SIG-M5 treated with dmso at 0.1 percent for 504 hours (cell line): ENCODE results near the gene PPP2R2D.
"Not testable (repeated sequence)": the region's sequence is repeated elsewhere in the genome, so short reads cannot be mapped to it uniquely, and the experiment has no call there.

Source experiments
- DNase-seq: peaks from one replicate; lab custom pipeline; 2025; ENCODE audit not compliant: unreplicated experiment; lab: John Stamatoyannopoulos, UW

The PPP2R2D gene

DNA sequence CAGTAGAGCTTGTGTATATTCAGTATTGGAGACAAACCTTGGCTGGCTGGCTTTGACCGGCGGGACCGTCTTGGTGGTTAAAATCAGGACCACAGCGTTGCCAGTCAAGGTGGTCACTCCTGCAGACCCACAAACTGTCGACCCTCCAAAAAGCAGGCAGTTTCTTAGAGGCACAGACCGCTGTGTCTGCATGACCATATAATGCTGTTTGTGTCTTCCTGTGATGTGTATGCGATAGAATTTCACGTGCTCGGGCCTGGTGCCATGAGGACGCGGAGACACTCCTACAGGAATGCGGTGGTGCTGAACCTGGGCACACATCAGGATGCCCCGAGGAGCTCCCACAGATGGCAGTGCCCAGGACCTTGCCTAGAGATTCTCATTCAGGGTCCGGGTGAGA lies 46.1 kb downstream of the PPP2R2D start:
- no peak for DNase-seq

DNA sequence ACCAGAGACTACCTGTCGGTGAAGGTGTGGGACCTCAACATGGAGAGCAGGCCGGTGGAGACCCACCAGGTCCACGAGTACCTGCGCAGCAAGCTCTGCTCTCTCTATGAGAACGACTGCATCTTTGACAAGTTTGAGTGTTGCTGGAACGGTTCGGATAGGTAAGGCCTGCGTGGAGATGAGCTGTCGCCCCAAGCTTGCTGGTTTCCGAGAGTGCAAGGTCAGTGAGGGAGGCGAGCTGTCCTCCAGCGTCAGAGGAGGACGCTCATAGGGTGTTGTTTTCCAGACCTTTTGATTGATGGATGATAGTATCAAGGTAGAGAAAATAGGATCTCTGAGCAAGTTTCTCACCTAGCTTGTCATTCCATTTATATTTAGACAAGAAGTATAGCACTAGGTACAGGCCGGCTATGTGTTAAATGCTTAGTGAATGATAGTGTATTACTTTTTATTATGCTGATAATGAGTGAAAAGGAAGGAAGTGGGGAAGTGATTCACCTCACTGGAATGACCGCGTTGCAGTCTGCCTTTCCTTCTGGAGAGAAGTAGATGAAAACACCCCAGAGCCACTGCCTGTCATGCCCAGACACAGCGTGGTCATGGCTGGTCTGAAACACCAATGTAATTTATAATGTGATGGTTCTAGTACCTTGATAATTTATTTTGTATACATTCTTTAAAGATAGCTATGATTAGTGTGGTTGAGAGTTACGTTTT lies 47.0 kb downstream of the PPP2R2D start:
- no peak for DNase-seq

DNA sequence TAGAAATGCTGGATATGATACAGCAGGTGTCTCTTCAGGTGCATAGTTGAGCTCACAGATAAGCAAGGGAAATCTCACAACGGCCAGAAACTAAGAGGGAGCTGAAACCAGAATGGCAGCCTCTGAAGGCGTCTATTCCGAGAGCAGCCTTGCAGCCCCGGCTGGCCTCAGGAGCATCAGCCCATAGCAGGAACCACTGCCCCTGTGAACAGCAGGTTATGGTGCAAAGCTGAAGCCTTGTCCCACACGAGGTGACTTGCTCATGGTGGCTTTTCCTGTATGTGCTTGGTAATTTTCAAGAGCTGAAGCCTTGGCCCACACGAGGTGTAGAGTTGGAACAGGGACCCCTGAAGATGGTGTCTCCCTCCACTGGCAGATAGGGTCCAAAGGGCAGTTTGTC lies 47.7 kb downstream of the PPP2R2D start:
- no peak for DNase-seq

DNA sequence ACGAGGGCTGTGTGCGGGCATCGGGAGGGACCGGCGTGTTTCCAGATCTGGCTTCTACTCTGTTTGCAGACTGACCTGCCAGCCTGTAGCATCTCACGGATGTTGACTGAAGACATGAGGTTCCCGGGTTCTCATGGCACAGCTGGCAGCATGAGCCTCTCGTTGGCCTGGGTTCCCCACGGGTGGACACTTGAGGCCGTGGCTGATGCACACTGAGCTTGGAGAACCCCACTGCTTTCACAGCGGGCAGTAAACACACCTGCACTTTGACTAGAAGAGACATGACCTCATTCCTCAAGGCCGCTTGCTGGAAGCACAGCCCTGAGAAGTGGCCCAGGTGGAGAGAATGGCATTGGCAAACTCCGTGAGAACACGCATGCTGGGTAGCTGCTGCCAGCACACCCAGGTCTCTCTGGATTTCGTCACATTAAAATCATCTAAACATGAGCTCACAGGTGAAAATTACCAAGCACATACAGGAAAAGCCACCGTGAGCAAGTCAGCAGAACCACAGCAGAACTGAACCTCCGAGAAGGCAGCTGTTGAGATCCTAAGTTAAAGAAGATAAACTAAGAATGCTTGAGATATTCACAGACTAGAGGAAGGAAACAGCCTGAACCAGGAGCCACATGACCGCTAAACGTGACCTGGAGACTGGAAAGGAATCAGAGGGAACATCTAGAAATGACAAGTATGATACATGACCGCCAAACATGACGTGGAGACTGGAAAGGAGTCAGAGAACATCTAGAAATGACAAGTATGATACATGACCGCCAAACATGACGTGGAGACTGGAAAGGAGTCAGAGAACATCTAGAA lies 48.4 kb downstream of the PPP2R2D start:
- no peak for DNase-seq

DNA sequence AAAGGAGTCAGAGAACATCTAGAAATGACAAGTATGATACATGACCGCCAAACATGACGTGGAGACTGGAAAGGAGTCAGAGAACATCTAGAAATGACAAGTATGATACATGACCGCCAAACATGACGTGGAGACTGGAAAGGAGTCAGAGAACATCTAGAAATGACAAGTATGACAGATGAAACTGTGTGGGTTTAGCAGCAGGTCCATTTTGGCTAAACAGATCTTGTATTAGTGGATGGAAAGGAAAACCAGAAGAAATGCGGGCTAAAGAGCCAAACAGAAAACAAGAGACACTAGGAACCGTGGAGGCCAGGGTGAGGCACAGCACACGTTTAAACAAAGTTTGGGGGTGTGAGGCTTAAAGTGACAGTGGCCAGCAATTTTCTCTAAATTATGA lies 49.1 kb downstream of the PPP2R2D start:
- not testable (repeated sequence) for DNase-seq

DNA sequence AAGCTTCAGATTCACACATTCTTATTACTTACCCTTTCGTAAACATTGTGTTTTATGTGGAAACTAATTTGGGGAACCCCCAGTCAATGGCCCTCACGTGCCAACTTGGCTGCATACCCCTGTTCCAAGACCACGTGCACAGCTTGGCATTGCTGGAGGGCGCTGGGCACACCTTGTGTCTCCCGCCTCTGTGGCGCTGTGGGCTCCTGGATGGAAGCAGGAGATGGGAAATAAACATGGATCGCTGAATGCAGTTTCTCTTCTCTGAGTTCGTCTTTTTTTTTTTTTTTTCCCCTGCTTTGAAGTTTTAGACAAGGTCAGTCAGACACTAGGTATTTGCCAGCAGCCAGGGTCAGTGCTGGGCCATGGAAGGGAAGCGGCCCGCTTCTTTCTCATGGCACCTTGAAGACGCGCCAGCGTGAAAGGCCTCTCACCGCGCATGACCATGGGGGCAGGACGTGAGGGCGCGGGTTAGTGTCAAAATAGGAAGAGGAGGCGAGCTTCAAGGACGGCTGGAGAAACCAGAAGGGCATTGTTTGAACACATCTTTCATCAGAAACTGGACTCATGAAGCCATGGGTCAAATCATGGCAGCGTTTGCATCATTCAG lies 53.7 kb downstream of the PPP2R2D start:
- DNase-seq = no peak

DNA sequence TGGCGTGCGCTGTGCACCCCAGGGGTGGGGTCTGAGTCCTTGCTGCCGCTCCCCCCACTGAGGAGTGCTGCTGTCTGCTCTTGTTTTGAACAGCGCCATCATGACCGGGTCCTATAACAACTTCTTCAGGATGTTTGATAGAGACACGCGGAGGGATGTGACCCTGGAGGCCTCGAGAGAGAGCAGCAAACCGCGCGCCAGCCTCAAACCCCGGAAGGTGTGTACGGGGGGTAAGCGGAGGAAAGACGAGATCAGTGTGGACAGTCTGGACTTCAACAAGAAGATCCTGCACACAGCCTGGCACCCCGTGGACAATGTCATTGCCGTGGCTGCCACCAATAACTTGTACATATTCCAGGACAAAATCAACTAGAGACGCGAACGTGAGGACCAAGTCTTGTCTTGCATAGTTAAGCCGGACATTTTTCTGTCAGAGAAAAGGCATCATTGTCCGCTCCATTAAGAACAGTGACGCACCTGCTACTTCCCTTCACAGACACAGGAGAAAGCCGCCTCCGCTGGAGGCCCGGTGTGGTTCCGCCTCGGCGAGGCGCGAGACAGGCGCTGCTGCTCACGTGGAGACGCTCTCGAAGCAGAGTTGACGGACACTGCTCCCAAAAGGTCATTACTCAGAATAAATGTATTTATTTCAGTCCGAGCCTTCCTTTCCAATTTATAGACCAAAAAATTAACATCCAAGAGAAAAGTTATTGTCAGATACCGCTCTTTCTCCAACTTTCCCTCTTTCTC lies 55.0 kb downstream of the PPP2R2D start:
- no peak for DNase-seq

DNA sequence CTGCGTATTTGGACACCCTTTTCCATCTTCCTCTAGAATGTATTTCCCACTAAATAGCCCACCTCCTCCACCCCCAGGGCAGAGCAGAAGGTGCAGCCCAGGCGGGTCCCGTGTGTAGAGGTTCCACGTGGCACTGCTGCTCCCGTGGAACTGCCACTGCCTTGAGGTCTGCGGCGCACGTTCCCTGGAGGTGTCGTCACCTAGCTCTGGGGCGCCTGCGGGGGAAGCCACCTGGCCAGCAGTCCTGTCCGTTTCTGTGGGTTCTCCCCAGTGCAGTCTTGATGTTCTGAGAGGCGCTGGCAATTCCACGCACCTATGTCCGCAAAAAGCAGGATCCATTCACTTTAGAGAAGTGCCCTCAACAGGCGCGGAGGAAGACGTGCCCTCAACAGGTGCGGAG lies 59.0 kb downstream of the PPP2R2D start:
- no peak for DNase-seq

DNA sequence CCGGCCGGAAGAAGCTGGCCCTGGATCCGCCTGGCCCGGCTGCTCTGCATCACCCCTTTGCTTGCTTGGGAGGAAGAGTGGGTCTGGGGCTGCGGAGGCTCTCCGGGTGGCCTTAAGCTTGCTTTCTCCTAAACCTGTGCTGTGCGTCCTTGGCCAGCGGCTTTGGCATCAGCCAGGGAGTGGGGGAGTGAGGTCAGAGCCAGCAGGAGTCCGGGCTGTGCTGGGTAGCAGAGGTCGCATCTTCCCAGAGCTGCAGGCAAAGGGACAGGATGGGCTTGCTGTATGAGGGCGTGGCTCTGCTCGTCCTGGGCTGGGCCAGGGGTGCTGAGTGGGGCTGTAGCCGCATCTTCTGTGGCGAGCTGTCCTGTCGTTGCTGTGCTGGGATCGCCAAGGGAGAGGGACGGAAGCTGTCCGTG lies 59.8 kb downstream of the PPP2R2D start:
- no peak for DNase-seq

DNA sequence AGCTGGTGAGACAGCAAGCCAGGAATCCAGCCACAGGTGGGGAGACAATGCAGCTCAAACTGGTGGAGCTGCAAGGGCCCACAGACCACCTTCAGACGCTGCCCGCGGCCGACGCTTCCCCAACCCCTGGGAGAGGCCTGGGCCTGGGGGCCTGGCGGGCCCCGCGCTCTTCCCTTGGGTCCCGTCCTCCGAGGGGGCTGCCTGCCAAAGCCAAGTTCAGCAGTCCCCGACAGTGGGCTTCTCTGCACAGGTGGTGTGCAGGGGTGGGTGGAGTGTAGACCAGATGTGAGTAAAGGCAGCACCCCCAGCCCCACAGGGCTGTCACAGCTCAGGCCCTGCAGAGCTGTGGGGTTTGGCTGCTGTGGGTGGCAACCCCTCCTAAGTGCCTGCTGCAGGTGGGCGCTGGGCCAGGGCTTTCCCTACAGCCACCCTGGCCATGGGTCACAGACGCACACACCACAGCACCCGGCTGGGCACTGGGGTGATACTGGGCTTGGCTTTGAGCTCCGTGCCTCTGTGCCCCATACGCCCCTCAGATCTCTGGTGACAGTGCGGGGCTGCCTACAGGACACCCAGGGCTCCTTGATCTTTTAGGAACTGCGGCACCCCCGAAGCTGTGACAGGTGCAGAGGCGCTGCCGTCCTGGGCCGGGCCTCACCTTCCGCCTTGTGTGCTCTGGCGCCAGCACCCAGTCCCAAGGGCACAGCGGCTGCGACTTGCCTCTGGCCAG lies 60.4 kb downstream of the PPP2R2D start:
- no peak for DNase-seq

DNA sequence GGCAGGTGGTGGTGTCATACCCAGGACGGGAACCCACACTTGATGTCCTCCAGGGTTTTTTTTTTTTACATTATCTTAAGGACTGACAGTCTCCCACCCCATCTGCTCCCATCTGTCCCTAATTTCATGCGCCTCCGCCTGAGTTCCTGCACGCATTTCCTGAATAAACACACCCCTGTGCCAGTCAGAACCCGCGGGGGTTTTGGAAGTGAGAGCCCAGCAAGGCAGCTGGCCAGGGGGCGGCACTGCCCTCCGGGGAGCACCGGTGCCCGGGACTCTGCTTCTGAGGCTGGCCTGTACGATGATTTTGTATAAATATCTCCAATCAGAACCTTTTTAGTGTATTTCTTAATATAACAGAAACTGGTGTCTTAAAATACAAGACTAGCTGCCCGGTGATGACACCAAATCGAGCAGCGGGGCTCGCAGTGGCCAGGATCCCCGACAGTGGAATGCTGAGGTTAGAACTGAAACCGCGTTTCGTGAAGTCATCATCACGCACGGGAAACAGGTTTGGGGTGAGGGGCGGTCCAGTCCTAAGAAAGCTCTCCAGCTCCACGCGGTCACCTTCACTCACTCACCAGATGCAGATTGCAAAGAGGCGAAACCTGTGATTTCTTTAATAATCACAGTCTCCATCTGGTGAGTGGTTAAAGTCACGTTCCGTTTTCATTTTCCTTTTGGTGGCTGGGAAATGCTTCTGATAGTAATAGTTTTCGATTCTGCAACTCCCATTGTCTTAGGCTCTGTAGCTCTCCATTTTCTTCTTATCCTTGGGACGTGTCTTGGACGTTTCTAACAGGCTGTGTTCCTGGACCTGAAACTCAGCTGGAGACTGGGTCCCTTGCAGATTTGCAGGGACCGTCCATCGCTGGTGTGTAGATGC lies 61.2 kb downstream of the PPP2R2D start:
- no peak for DNase-seq

DNA sequence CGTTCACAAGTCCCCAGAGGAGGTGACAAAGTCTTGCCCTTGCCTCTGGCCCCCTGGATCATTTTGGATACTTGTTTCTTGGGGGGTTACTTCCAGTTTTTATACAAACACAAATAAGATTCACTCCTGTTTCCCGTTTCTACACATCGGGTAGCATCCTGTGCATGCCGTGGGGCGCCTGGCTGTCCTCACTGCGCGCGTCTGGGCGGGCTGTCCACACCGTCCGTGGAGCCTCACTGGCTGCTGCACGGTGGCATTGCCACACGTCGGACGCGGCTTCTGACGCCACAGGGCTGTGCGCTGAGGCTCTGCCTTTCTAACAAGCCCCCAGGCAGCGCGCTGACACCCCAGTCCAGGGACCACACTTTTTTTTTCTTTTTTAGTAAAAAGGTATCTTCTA lies 62.5 kb downstream of the PPP2R2D start:
- DNase-seq = no peak

DNA sequence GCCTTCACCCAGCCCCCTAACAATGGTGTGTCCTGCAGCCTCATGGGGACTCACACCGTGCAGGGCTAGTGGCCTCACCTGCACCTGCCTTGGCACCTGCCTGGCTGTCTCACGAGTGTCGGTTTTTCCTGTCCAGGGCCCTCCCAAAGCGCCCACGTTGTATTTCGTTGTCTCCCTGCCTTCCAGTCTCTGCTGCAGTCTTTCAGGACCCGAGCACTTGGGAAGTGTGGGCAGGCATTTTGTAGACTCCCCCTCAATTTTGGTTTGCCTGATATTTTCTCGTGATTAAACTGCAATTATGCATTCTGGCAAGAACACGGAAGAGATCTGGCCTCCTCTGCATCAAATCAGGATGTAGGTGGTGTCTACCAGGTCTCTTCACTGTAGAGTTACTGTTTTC lies 63.0 kb downstream of the PPP2R2D start:
- DNase-seq = no peak

DNA sequence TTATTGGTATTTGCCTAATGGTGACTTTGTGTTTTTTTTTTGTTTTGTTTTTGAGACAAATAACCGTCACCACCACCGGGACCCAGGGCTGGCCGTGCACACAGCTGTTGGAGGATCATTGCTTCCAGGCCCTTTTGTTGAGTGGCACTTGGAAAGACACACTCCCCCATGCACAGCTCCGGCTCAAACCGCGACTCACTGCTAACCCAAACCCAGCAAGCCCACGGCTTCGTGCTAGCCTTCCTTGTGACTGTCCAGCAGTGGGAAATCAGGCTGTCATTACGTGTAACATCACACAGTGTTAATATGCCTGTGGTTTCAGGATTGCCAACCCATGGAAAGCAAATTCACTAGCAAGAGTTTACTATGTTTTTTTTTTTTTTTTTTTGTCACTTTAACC lies 63.5 kb downstream of the PPP2R2D start:
- DNase-seq = no peak

DNA sequence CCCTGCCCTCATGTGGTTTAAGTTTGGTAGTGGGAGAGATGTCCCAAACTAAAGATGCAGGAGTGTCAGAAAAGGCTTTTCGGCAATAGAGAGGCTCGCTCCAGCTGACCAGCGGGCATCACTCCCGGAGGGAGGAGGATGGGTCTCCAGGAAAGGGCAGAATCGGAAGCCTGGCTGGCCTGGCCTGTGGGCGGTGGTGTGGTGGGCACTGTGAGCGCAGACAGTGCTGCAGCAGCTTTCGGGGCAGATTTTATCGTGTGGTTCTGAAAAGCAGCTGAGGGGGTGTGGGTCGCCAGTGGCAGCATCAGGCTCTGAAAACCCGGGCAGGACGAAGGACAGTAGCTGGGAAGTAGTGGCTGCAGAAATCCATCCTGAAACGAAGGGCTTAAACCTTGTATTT lies 68.1 kb downstream of the PPP2R2D start:
- no peak for DNase-seq

DNA sequence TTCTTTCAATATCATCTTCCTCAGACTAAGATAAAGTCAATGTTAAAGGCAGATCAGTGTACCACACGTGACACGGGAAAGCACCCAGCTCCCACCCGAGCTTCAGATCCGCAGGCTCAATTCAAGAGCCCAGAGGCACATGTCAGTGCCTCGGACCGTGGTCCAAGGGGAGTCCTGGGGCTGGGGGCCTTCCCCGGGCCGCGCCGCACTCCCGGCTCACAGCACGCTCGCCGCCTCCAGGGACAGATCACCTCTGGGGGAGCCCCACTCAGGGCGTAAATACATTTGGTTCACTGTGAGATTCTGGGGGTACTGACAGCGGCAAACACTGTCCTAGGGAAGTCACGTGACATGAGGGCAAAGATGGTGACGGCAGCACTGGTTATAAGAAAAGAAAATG lies 70.1 kb downstream of the PPP2R2D start:
- DNase-seq = no peak

DNA sequence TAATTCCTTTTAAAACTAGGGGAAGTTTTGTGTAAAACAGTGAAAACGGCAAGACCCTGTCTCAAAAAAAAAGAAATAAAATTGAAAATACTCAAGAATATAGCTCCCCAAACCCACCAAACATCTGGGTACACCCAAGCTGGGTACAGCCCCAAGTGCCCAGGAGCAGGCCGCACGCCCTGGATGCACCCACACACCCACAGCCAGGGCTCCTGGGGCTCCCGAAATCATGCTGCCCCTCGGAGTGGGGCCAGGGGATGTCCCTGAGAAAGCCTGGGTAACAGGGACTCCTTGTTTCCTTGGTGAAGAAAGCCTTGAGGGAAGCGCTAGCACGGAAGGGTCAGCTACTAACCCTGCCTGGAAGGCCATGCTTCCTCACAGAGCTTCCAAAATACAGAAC lies 70.8 kb downstream of the PPP2R2D start:
- DNase-seq = no peak

DNA sequence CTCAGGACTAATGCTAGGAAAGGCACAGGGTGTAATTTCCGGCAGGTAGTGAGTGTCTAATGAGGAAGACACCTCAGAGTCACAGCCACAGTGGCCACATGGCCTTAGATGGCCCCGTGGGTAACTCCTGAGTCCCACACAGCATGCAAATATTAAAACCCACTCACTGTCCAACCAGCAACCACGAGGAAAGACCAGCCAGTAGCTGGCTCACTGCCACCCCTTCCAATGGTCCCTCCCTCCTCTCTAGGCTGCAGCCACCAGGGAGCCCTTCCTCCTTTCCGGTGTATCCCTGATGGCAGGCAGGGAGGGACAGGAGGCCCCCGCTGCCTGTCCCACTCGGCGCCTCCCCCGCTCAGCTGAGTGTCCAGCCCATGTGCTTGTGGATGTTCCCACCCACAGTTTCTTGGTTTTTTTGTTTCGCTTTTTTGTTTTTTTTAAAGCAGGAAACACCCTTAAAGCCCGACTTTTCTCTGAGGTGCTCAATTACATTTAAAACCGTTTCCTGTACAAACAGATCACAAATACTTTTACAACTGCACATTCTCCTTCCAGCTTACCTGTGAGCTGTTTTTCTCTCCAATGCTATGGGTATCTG lies 71.8 kb downstream of the PPP2R2D start:
- DNase-seq = no peak

DNA sequence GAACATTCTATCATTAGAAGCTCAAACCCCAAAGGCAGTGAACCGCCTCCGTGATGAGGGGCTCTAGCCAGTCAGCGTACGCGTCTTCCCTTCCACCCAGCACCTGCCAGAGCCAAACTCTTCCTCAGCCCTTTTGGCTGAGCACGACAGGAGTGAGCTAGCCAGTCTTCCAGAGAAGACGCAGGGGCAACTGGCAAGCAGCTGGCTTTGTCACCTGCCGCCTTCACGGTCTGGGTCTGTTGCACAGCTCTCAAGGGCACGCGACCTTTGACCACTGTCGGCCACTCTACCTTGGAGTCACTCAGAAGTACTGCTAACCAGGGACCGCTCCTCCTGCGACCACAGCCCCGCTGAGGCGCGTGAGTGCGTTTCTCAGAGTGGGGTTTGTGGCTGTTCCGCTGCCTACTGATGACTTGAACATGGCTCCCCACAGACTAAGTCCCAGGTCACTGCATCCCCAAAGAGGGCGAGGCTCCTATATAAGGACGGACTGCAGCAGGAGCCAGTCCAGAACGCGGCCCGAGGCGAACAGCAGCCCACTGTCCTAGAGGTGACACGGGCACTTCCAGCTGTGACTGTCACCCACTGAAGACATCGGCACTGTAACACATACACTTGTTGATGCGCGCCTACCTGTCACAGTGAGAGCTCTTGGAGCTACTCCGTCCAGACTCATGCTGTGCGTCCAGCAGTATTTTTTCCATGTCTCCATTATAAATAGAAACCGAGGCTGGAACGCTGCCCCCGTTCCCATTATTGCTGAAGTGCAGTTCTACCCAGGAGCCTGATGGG lies 72.5 kb downstream of the PPP2R2D start:
- DNase-seq = no peak
